Cardiac muscle cell (in vitro differentiated cells and primary cell): ENCODE results near the gene LOXL3. TPM values are rescaled to one million over a fixed set of nuclear protein-coding genes. Genes with fewer than 3 reads are reported as not detected.
A peak's percentile ranks its signal among the peaks of the same experiment; 100 is the strongest.

Experiments
- DNase-seq, 2 donors: peaks; one replicate each; pipeline versions ENCODE4 v3.0.0 to v3.0.0-alpha.2; 2010 to 2017; ENCODE audit warnings: low read depth in 1 of 2, low spot score in 1 of 2
- H3K27ac ChIP-seq: fragments of 200-600 bp; sonication (generic); 2 replicates; pipeline ENCODE4 v1.5.1; 2016
- H3K27me3 ChIP-seq: fragments of 200-600 bp; sonication (generic); 2 replicates; pipeline ENCODE4 v1.6.0; 2016; ENCODE audit warnings: control low read depth
- H3K36me3 ChIP-seq: fragments of 200-600 bp; sonication (generic); 2 replicates; pipeline ENCODE4 v1.5.1; 2016; ENCODE audit warnings: control low read depth
- H3K4me1 ChIP-seq: fragments of 200-600 bp; sonication (generic); 2 replicates; pipeline ENCODE4 v1.8.1; 2017; ENCODE audit warnings: low read depth, mild to moderate bottlenecking, mixed run types
- H3K4me3 ChIP-seq: fragments of 200-600 bp; sonication (generic); 2 replicates; pipeline ENCODE4 v1.5.1; 2016; ENCODE audit warnings: mild to moderate bottlenecking
- H3K9me3 ChIP-seq: fragments of 200-600 bp; sonication (generic); 2 replicates; pipeline ENCODE4 v1.5.1; 2017; ENCODE audit warnings: low read depth, mild to moderate bottlenecking, control low read depth
- polyA plus RNA-seq: library from polyadenylated mRNA; unstranded; fragments of >200 nt; fragmentation: Nextera tagmentation; extraction: Ambion mirVana; gene quantifications from 2 replicates; pipeline ENCODE4 v1.2.1, GENCODE V29; 2016
- total RNA-seq: library from RNA; depleted of rRNA; stranded (reverse); fragments of >200 nt; gene quantifications from 2 replicates; pipeline ENCODE4 v1.2.3, GENCODE V29; 2016
- TF ChIP-seq, protein P1 (sequence below): IDR thresholded peaks from 2 replicates; pipeline ENCODE4 v1.5.1; 2012; ENCODE audit warnings: low read depth, mild to moderate bottlenecking, low read length

Gene LOXL3
- total and polyA plus RNA-seq, 2 experiments from 2014 or later, result 13.4 to 43.3 TPM

DNA sequence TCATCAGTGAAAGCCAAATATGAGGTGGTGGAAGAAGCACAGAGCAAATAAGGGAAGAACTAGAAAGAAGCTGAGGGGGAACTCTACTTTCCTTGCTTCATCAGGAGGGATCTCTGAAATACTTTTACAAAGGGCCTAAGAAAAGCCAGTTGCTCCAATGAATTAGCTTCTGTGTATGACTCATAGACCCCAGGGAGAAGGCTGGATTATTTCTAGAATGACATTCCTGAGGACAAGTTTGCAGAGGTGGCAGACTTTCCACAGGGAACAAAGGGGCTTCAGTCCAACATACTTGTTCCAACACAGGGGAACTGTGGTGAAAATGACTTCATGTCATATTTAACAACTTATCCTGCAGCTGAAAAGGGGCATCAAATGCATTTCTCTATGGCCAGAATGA, 29.8 kb upstream of the LOXL3 start:
- Histone ChIP-seq H3K4me3 (no peak overlapping the region), H3K9me3 (no peaks in the 10 kb centered on the region), H3K4me1 (no peaks in the 10 kb centered on the region), H3K36me3 (no peaks in the 10 kb centered on the region), H3K27me3 (peaks cover 3% of the 10 kb centered on the region), H3K27ac (no peak overlapping the region)
- TF ChIP-seq, protein P1, sequence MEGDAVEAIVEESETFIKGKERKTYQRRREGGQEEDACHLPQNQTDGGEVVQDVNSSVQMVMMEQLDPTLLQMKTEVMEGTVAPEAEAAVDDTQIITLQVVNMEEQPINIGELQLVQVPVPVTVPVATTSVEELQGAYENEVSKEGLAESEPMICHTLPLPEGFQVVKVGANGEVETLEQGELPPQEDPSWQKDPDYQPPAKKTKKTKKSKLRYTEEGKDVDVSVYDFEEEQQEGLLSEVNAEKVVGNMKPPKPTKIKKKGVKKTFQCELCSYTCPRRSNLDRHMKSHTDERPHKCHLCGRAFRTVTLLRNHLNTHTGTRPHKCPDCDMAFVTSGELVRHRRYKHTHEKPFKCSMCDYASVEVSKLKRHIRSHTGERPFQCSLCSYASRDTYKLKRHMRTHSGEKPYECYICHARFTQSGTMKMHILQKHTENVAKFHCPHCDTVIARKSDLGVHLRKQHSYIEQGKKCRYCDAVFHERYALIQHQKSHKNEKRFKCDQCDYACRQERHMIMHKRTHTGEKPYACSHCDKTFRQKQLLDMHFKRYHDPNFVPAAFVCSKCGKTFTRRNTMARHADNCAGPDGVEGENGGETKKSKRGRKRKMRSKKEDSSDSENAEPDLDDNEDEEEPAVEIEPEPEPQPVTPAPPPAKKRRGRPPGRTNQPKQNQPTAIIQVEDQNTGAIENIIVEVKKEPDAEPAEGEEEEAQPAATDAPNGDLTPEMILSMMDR, result no peak
- peak in 1 of 2 donors; percentile 73 for DNase-seq

DNA sequence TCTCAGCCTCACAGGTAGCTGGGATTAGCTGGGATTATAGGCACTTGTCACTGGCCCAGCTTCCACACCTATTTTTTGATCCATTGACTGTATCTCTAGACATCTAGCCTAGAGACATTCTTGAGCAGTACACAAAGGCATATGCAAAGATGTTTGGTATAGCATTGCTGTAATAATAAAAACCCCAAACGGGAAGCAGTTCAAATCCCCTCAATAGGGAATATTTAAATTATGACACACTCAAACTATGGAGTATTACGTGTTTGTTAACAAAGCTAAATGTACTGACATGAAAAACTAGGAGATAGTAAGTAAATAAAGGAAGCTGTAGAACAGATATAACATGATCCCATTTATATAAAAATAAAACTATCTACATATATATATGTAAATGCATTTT, 28.4 kb upstream of the LOXL3 start:
- H3K36me3 ChIP-seq, result no peaks in the 10 kb centered on the region
- no peaks in the 10 kb centered on the region for H3K4me1 ChIP-seq
- DNase-seq, result no peak
- H3K4me3 ChIP-seq, result no peak overlapping the region
- peaks cover 3% of the 10 kb centered on the region for H3K27me3 ChIP-seq
- TF ChIP-seq, protein P1, result no peak
- no peak overlapping the region for H3K27ac ChIP-seq
- no peaks in the 10 kb centered on the region for H3K9me3 ChIP-seq

DNA sequence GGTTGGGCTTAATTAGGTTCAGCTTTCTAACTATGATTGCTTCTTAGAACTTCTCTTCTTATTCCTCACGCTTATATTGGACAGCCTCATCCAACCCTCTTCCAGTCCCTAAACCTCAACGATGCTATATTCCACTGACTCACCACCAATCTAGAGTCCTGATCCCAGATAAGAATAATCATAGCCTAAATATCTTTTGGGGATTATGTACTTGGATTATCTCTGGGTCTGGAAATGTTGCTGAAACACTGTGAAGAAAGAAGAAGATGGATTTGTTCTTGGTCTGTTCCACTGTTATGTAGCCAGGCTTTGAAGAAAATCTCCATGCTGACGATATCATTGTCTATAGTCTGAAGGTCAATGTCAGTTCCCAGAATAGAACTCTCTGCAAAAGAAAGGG, 27.7 kb upstream of the LOXL3 start:
- H3K4me3 ChIP-seq, result no peak overlapping the region
- TF ChIP-seq, protein P1, result no peak
- no peaks in the 10 kb centered on the region for H3K9me3 ChIP-seq
- H3K27ac ChIP-seq, result no peak overlapping the region
- H3K27me3 ChIP-seq, result peaks cover 3% of the 10 kb centered on the region
- H3K36me3 ChIP-seq, result no peaks in the 10 kb centered on the region
- DNase-seq, result no peak
- H3K4me1 ChIP-seq, result no peaks in the 10 kb centered on the region

DNA sequence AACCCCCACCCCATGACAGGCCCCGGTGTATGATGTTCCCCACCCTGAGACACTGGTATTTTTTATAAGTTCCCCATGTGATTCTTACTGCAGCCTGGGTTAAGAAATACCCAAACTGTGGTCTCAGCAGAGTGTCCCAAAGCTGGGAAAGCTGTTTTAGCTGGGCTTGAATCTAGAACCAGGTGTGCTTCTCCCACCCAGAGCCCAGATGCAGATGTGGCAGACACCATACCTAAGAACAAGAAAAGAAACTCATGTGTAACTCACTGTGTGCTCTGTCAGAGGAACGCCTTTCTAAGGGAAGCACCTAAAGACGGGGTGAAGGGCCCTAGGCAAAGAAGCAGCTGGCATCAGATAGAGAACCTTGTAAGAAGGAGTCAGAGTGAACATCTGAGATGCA, 24.7 kb upstream of the LOXL3 start:
- no peak for DNase-seq
- H3K27me3 ChIP-seq, result peaks cover 8% of the 10 kb centered on the region

DNA sequence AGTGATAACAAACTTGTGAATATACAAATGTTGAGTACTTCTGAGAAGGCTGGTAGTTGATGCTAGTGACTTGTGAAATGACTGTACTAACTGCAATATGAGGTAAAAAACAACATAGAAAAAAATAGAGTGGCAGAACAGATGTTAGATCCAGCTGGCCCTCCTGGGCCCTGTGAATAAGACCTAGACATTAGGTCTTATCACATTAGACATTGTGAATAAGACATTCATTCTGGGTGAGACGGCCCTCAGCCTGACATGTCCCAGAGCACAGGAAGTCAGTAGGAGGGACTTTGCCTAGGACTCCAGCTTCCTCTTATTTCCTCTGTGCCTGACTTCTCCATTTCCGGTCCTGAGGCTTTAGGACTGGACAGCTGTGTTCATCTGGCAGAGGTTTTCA, 23.7 kb upstream of the LOXL3 start:
- Histone ChIP-seq H3K36me3 (no peaks in the 10 kb centered on the region), H3K4me1 (no peaks in the 10 kb centered on the region), H3K4me3 (no peak overlapping the region), H3K27me3 (peaks cover 8% of the 10 kb centered on the region), H3K27ac (no peak overlapping the region), H3K9me3 (no peaks in the 10 kb centered on the region)
- peak in 1 of 2 donors; percentile 75 for DNase-seq
- TF ChIP-seq, protein P1, result no peak

More for the DNA sequence above, 24.7 kb upstream of the LOXL3 start:
- TF ChIP-seq, protein P1, result no peak
- Histone ChIP-seq H3K27ac (no peak overlapping the region), H3K9me3 (no peaks in the 10 kb centered on the region), H3K4me3 (no peak overlapping the region), H3K36me3 (no peaks in the 10 kb centered on the region), H3K4me1 (no peaks in the 10 kb centered on the region)

DNA sequence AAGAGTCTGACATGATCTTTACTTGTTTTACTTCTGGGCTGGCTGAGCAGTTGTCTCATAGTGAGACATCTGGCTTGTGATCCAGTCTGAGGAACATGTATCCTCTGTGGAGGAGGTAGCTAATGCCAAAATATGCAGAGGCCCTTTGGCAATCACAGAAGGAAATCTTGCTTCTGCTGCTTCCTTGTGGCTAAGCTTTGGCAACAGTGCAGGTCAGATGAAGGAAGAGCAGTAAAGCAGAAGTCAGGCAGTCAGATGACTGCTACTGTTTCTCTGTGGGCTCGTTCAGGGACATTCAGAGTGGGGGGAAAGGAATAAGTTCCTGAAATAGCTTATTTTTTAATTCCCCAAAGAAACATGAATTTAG, 23.1 kb upstream of the LOXL3 start:
- H3K4me1 ChIP-seq, result no peaks in the 10 kb centered on the region
- no peak overlapping the region for H3K27ac ChIP-seq
- DNase-seq, result peak in 1 of 2 donors; percentile 88
- TF ChIP-seq, protein P1, result peak; percentile 15
- no peak overlapping the region for H3K4me3 ChIP-seq
- H3K36me3 ChIP-seq, result no peaks in the 10 kb centered on the region
- peaks cover 8% of the 10 kb centered on the region for H3K27me3 ChIP-seq
- H3K9me3 ChIP-seq, result no peaks in the 10 kb centered on the region
